PC-9 (cell line): ENCODE measurements around the gene ALK. TPM values are rescaled to one million over a fixed set of nuclear protein-coding genes. Genes with fewer than 3 reads are reported as not detected.

Experiments used
- BruUV-seq: library from RNA; stranded (reverse); fragments of 400-500 nt; replicated peaks from 2 replicates; lab custom pipeline; 2021; lab: Mats Ljungman, UMichigan
- CTCF ChIA-PET: fragments of 300-600 bp; sonication (Branson Sonifier 250); formaldehyde crosslinking; loops from one replicate; lab custom pipeline; 2022; ENCODE audit warnings: antibody characterized with exemption; lab: Charles Lee
- POLR2A ChIA-PET: fragments of 300-600 bp; sonication (Branson Sonifier 250); formaldehyde crosslinking; loops from one replicate; lab custom pipeline; 2022; ENCODE audit warnings: antibody characterized with exemption; ENCODE audit not compliant: unreplicated experiment; lab: Charles Lee
- DNase-seq, 2 experiments: peaks; one replicate each; pipeline versions ENCODE4 v3.0.0 to v3.0.0-alpha.2; 2015 to 2022; ENCODE audit warnings: mixed read lengths in 1 of 2
- H2AFZ ChIP-seq: fragments of 200-600 bp; sonication (generic); 2 replicates; pipeline ENCODE4 v1.8.1; 2017; ENCODE audit warnings: antibody characterized with exemption
- H3F3A ChIP-seq: fragments of 200-600 bp; sonication (generic); 2 replicates; pipeline ENCODE4 v1.8.1; 2017; ENCODE audit warnings: antibody characterized with exemption, mild to moderate bottlenecking, low read depth; ENCODE audit not compliant: insufficient read depth
- H3K27ac ChIP-seq: fragments of 200-600 bp; sonication (generic); 2 replicates; pipeline ENCODE4 v1.6.1; 2016; ENCODE audit warnings: mixed run types
- H3K27me3 ChIP-seq: fragments of 200-600 bp; sonication (generic); 2 replicates; pipeline ENCODE4 v1.6.1; 2016; ENCODE audit warnings: low read depth, mixed run types; ENCODE audit not compliant: insufficient read depth
- H3K36me3 ChIP-seq: fragments of 200-600 bp; sonication (generic); 2 replicates; pipeline ENCODE4 v1.6.1; 2016; ENCODE audit warnings: low read depth, mixed run types
- H3K4me1 ChIP-seq: fragments of 200-600 bp; sonication (generic); replicated peaks from 2 replicates; pipeline ENCODE4 v1.6.1; 2016; ENCODE audit warnings: mixed run types; ENCODE audit not compliant: insufficient read depth
- H3K4me2 ChIP-seq: fragments of 200-600 bp; sonication (generic); 2 replicates; pipeline ENCODE4 v1.6.1; 2017; ENCODE audit warnings: mixed run types
- H3K4me3 ChIP-seq: fragments of 200-600 bp; sonication (generic); 2 replicates; pipeline ENCODE4 v1.6.1; 2016; ENCODE audit warnings: mixed run types
- H3K79me2 ChIP-seq: fragments of 200-600 bp; sonication (generic); 2 replicates; pipeline ENCODE4 v1.6.1; 2017; ENCODE audit warnings: low read depth, mixed run types
- H3K9me2 ChIP-seq: fragments of 200-600 bp; sonication (generic); 2 replicates; pipeline ENCODE4 v1.8.1; 2017; ENCODE audit warnings: mild to moderate bottlenecking; ENCODE audit not compliant: insufficient read depth
- H3K9me3 ChIP-seq: fragments of 200-600 bp; sonication (generic); 2 replicates; pipeline ENCODE4 v1.8.1; 2016; ENCODE audit warnings: low read depth; ENCODE audit not compliant: insufficient read depth
- H4K20me1 ChIP-seq: fragments of 200-600 bp; sonication (generic); 2 replicates; pipeline ENCODE4 v1.8.1; 2017; ENCODE audit not compliant: insufficient read depth
- CTCF ChIP-seq: fragments of 200-600 bp; sonication (generic); conservative IDR thresholded peaks from 2 replicates; pipeline ENCODE4 v1.6.1; 2017; ENCODE audit warnings: mixed run types, antibody characterized with exemption, mild to moderate bottlenecking, moderate library complexity
- EZH2 ChIP-seq: fragments of 200-600 bp; sonication (generic); IDR thresholded peaks from 2 replicates; pipeline ENCODE4 v1.8.0; 2017; ENCODE audit warnings: antibody characterized with exemption, low read depth
- intact Hi-C: fragments of 100-400 bp; cut with micrococcal nuclease; formaldehyde crosslinking; loops from one replicate; pipeline ENCODE4 v1.10.0; 2022; ENCODE audit not compliant: unreplicated experiment
- total RNA-seq: library from RNA; stranded (reverse); gene quantifications from 2 replicates; pipeline ENCODE4 v1.2.3, GENCODE V29; 2021

ALK gene
- total RNA-seq, 1 experiment from 2014 or later, result not detected

GRCh38 chr2:29269095-29269764 is 652.2 kb downstream of the ALK start:
- H3K27me3 ChIP-seq, result peaks cover 84% of the 10 kb centered on the region
- no peaks in the 10 kb centered on the region for H3K79me2 ChIP-seq
- ChIA-PET CTCF (no interaction called here), POLR2A (interaction anchor here (0.5 kb wide), 1 partner anchor 137 kb away, joined by 3 read pairs; no protein-coding TSS in a partner anchor)
- no peak for DNase-seq
- no peaks in the 10 kb centered on the region for H3F3A ChIP-seq
- no peaks in the 10 kb centered on the region for H3K9me2 ChIP-seq
- H3K36me3 ChIP-seq, result no peaks in the 10 kb centered on the region
- H2AFZ ChIP-seq, result no peak overlapping the region
- TF ChIP-seq EZH2, result no peak
- no peak for TF ChIP-seq CTCF
- H3K4me3 ChIP-seq, result no peak overlapping the region
- no peaks in the 10 kb centered on the region for H3K9me3 ChIP-seq
- no peaks in the 10 kb centered on the region for H4K20me1 ChIP-seq
- no peaks in the 10 kb centered on the region for H3K4me1 ChIP-seq
- intact Hi-C loops, result no loop called here
- no peak overlapping the region for H3K27ac ChIP-seq
- no TSS peak for BruUV-seq
- no peak overlapping the region for H3K4me2 ChIP-seq

DNA sequence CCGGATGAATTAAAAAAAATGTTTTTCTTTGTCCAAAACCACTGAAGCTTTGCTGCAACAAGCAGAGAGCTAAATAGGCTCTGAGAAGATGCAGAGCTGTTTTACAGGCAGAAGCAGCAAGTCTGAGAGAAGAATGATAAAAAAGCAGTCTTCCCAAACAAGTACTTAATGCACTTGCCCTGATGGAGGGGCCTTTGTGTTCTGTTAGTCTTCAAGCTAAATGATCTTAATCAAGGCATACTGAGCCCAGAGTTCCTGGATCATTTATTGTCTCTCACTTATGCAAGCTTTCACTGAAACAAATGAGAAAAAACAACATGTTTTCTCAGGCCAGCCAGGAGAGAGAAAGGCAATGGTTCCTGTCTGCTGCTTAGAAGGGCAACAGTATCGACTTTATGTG is 653.7 kb downstream of the ALK start:
- TF ChIP-seq CTCF (no peak), EZH2 (no peak)
- BruUV-seq, result no TSS peak
- Histone ChIP-seq H3K36me3 (no peaks in the 10 kb centered on the region), H3K4me1 (no peaks in the 10 kb centered on the region), H3K79me2 (no peaks in the 10 kb centered on the region), H3K4me2 (no peak overlapping the region), H3K4me3 (no peak overlapping the region), H2AFZ (no peak overlapping the region), H3K9me3 (no peaks in the 10 kb centered on the region), H4K20me1 (no peaks in the 10 kb centered on the region), H3F3A (no peaks in the 10 kb centered on the region), H3K27me3 (peaks cover 68% of the 10 kb centered on the region), H3K27ac (no peak overlapping the region), H3K9me2 (no peaks in the 10 kb centered on the region)
- no peak for DNase-seq
- CTCF ChIA-PET, result no interaction called here
- intact Hi-C loops, result no loop called here
- POLR2A ChIA-PET, result no interaction called here

DNA sequence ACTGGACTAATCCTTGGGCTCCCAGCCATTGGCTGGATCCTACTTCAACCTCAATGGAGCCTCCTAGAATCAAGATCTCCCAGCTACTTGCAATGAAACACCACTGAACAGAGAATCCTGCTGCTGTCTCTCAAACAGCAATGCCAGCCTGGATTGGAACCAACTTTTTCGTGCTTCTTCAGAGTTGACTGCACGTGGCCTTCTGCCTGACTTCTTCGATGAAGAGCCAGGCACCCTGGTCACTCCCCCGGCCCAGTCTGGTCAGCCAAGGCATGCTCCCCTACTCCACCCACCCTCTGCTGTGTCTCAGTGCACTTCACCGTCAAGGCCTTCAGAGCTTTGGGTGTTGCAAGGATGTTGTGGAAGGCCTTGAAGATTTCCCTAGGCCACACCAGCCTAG is 657.5 kb downstream of the ALK start:
- TF ChIP-seq EZH2 (no peak), CTCF (no peak)
- peaks cover 15% of the 10 kb centered on the region for H3K4me1 ChIP-seq
- H3K36me3 ChIP-seq, result no peaks in the 10 kb centered on the region
- H4K20me1 ChIP-seq, result no peaks in the 10 kb centered on the region
- no peak overlapping the region for H3K27ac ChIP-seq
- intact Hi-C loops, result no loop called here
- H3K9me2 ChIP-seq, result no peaks in the 10 kb centered on the region
- H3K4me3 ChIP-seq, result no peak overlapping the region
- ChIA-PET POLR2A (no interaction called here), CTCF (no interaction called here)
- H3K27me3 ChIP-seq, result peaks cover 30% of the 10 kb centered on the region
- no peaks in the 10 kb centered on the region for H3K9me3 ChIP-seq
- H3F3A ChIP-seq, result 0 out of 2 replicates have a peak, but pooled peaks cover 10% of the 10 kb centered on the region
- H3K79me2 ChIP-seq, result no peaks in the 10 kb centered on the region
- no peak overlapping the region for H2AFZ ChIP-seq
- BruUV-seq, result no TSS peak
- no peak overlapping the region for H3K4me2 ChIP-seq
- DNase-seq, result no peak
